ENCODE data around the gene PPP1R9A.

GRCh38 chr7:95338832-95339231, 431.4 kb downstream of the PPP1R9A start:
- TF ChIP-seq POLR2A (IDR thresholded peaks at IDR 0.05; ENCODE audit: low read length) (no peak), GATA1 (IDR thresholded peaks at IDR 0.05; ENCODE audit: low read depth, low read length) (no peak)

All from erythroblast (primary cell).